A549 (cell line): ENCODE data around the gene TRAPPC12. TPM values are rescaled to one million over a fixed set of nuclear protein-coding genes. Genes with fewer than 3 reads are reported as not detected.
"Not testable (repeated sequence)": the region's sequence is repeated elsewhere in the genome, so short reads cannot be mapped to it uniquely, and the experiment has no call there.

Experiments
- ATAC-seq, 2 experiments: fragments of 200-7000 bp in 1 of 2; fragments of >200 bp in 1 of 2; cut with Nextera tagmentation in 1 of 2; cut with Tn5 transposase in 1 of 2; 3 replicates each; pipeline versions ENCODE4 v1.8.0 to v1.9.1; 2018 to 2020; ENCODE audit warnings: mild to moderate bottlenecking in 1 of 2, moderate library complexity in 1 of 2
- CTCF ChIA-PET: fragments of 300-600 bp; sonication (Branson Sonifier 250); formaldehyde crosslinking; extraction: SDS; loops from one replicate; lab custom pipeline; 2021; ENCODE audit warnings: antibody characterized with exemption, inconsistent platforms; lab: Yijun Ruan, JAX
- POLR2A ChIA-PET: fragments of 350-600 bp; formaldehyde crosslinking; extraction: SDS; loops from one replicate; lab custom pipeline; 2021; ENCODE audit warnings: antibody characterized with exemption, inconsistent platforms; lab: Yijun Ruan, JAX
- DNase-seq, 2 experiments: peaks; one replicate each; pipeline versions ENCODE4 v3.0.0 to v3.0.0-alpha.2; 2011 to 2016; ENCODE audit warnings: low read depth in 1 of 2, low spot score in 1 of 2
- FAIRE-seq: peaks from 2 replicates; lab custom pipeline; 2011; peaks lifted over from hg19 to GRCh38; lab: Jason Lieb, UNC
- H3K27ac ChIP-seq, 2 experiments: fragments of >200 bp; sonication (Bioruptor Twin); formaldehyde crosslinking; 3 replicates each; pipeline ENCODE4 v1.5.1; 2016 to 2017
- H3K4me1 ChIP-seq: fragments of >200 bp; sonication (Bioruptor Twin); formaldehyde crosslinking; 3 replicates; pipeline ENCODE4 v1.6.1; 2016
- H3K4me2 ChIP-seq: fragments of >200 bp; sonication (Bioruptor Twin); formaldehyde crosslinking; 3 replicates; pipeline ENCODE4 v1.6.1; 2016
- H3K4me3 ChIP-seq: fragments of >200 bp; sonication (Bioruptor Twin); formaldehyde crosslinking; 3 replicates; pipeline ENCODE4 v1.5.1; 2016
- H3K9me3 ChIP-seq: fragments of >200 bp; sonication (Bioruptor Twin); formaldehyde crosslinking; 3 replicates; pipeline ENCODE4 v1.6.1; 2016
- BHLHE40 ChIP-seq: IDR thresholded peaks from 2 replicates; pipeline ENCODE4 v1.6.1; 2012; ENCODE audit warnings: low read depth, low read length, inconsistent platforms
- CHD2 ChIP-seq: fragments of 150-350 bp; IDR thresholded peaks from 2 replicates; pipeline ENCODE4 v1.6.1; 2014; ENCODE audit warnings: low read length; ENCODE audit not compliant: partially characterized antibody
- EHF ChIP-seq: fragments of 250-450 bp; sonication (Bioruptor Pico); IDR thresholded peaks from 2 replicates; pipeline ENCODE4 v1.5.0; 2020; ENCODE audit warnings: mild to moderate bottlenecking
- ELK1 ChIP-seq: fragments of 150-350 bp; IDR thresholded peaks from 2 replicates; pipeline ENCODE4 v1.6.1; 2014; ENCODE audit warnings: low read depth, mild to moderate bottlenecking, low read length
- FOXS1 ChIP-seq: fragments of 250-450 bp; sonication (Bioruptor Pico); IDR thresholded peaks from 2 replicates; pipeline ENCODE4 v1.5.0; 2020; ENCODE audit warnings: mild to moderate bottlenecking, moderate library complexity
- HDAC2 ChIP-seq: fragments of 200-600 bp; sonication (generic); IDR thresholded peaks from 2 replicates; pipeline ENCODE4 v1.6.1; 2016
- HMGXB4 ChIP-seq: fragments of 250-450 bp; sonication (Bioruptor Pico); IDR thresholded peaks from 2 replicates; pipeline ENCODE4 v1.5.0; 2021; ENCODE audit warnings: mild to moderate bottlenecking, moderate library complexity, borderline replicate concordance
- HOXA7 ChIP-seq: fragments of 250-450 bp; sonication (Bioruptor Pico); IDR thresholded peaks from 2 replicates; pipeline ENCODE4 v1.5.0; 2020; ENCODE audit warnings: mild to moderate bottlenecking, moderate library complexity
- HOXB13 ChIP-seq: fragments of 250-450 bp; sonication (Bioruptor Pico); IDR thresholded peaks from 2 replicates; pipeline ENCODE4 v1.5.0; 2020; ENCODE audit warnings: low read depth, mild to moderate bottlenecking, moderate library complexity
- HOXB5 ChIP-seq: fragments of 250-450 bp; sonication (Bioruptor Pico); IDR thresholded peaks from 2 replicates; pipeline ENCODE4 v1.5.0; 2020; ENCODE audit warnings: mild to moderate bottlenecking, moderate library complexity
- MAX ChIP-seq: IDR thresholded peaks from 2 replicates; pipeline ENCODE4 v1.6.1; 2012
- NFE2L2 ChIP-seq: fragments of 150-350 bp; conservative IDR thresholded peaks from 2 replicates; pipeline ENCODE4 v1.6.1; 2014; ENCODE audit warnings: low read length
- RAD21 ChIP-seq, 2 experiments: fragments of >200 bp in 1 of 2; sonication (Bioruptor Twin) in 1 of 2; formaldehyde crosslinking in 1 of 2; IDR thresholded peaks in 1 of 2; conservative IDR thresholded peaks in 1 of 2; 2 replicates in 1 of 2; 3 replicates in 1 of 2; pipeline ENCODE4 v1.6.1; 2012 to 2018; ENCODE audit warnings: inconsistent platforms in 1 of 2
- RARB ChIP-seq: fragments of 250-450 bp; sonication (Bioruptor Pico); IDR thresholded peaks from 2 replicates; pipeline ENCODE4 v1.8.0; 2021; ENCODE audit warnings: mild to moderate bottlenecking, moderate library complexity
- RFX5 ChIP-seq: fragments of 450-650 bp; IDR thresholded peaks from 2 replicates; pipeline ENCODE4 v1.7.1; 2014; ENCODE audit warnings: antibody characterized with exemption, mild to moderate bottlenecking, moderate library complexity
- SMC3 ChIP-seq: fragments of >200 bp; sonication (Bioruptor Twin); formaldehyde crosslinking; IDR thresholded peaks from 3 replicates; pipeline ENCODE4 v1.6.1; 2018; ENCODE audit warnings: inconsistent platforms
- SREBF2 ChIP-seq: fragments of 450-650 bp; IDR thresholded peaks from 2 replicates; pipeline ENCODE4 v1.6.1; 2014; ENCODE audit warnings: mild to moderate bottlenecking, moderate library complexity
- TP53 ChIP-seq: fragments of 250-450 bp; sonication (Bioruptor Pico); IDR thresholded peaks from 2 replicates; pipeline ENCODE4 v1.5.0; 2021; ENCODE audit warnings: mild to moderate bottlenecking, moderate library complexity
- ZNF302 ChIP-seq: fragments of 250-450 bp; sonication (Bioruptor Pico); IDR thresholded peaks from 2 replicates; pipeline ENCODE4 v1.9.0; 2021; ENCODE audit warnings: inconsistent platforms, mild to moderate bottlenecking, moderate library complexity
- WGBS: methylation state at CpG from one replicate; pipeline ENCODE4 v1.1.6; 2017; ENCODE audit errors: missing lambda C conversion rate; 5-methylcytosine and 5-hydroxymethylcytosine counted together
- polyA plus RNA-seq, 4 experiments: library from polyadenylated mRNA; depleted of rRNA in 3 of 4; stranded (reverse); fragments of >200 nt; fragmentation: RNase III in 1 of 4; extraction: RNeasy Plus Mini Kit Qiagen cat#74134 plus additional on column Dnase treatment in 1 of 4; gene quantifications; 2 replicates in 3 of 4; 3 replicates in 1 of 4; pipeline ENCODE4 v1.2.3, GENCODE V29; 2011 to 2017
- TF ChIP-seq, protein P1 (sequence below): fragments of 450-650 bp; IDR thresholded peaks from 2 replicates; pipeline ENCODE4 v1.6.1; 2014; ENCODE audit warnings: antibody characterized with exemption
- TF ChIP-seq, protein P2 (sequence below): IDR thresholded peaks from 2 replicates; pipeline ENCODE4 v1.6.1; 2012; ENCODE audit warnings: low read depth, borderline replicate concordance

The TRAPPC12 gene
- polyA plus RNA-seq, 2 of the 4 experiments (the other 2 are of a cell fraction) = 42.3 to 55.0 TPM

- no peak for ATAC-seq
- no peak overlapping the region for H3K27ac ChIP-seq
- ChIA-PET POLR2A (no interaction called here), CTCF (no interaction called here)
- TF ChIP-seq MAX (no peak), HOXA7 (CRISPR knock-in tag) (no peak), EHF (CRISPR knock-in tag) (no peak), ELK1 (no peak), RAD21 (conservative IDR thresholded peaks at IDR 0.05 in 1 of 2, IDR thresholded peaks at IDR 0.05 in 1 of 2) (no peak), BHLHE40 (no peak), FOXS1 (CRISPR knock-in tag) (no peak), TP53 (CRISPR knock-in tag) (no peak), ZNF302 (CRISPR knock-in tag) (no peak)
- TF ChIP-seq, protein P1, sequence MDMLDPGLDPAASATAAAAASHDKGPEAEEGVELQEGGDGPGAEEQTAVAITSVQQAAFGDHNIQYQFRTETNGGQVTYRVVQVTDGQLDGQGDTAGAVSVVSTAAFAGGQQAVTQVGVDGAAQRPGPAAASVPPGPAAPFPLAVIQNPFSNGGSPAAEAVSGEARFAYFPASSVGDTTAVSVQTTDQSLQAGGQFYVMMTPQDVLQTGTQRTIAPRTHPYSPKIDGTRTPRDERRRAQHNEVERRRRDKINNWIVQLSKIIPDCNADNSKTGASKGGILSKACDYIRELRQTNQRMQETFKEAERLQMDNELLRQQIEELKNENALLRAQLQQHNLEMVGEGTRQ = no peak
- TF ChIP-seq, protein P2, sequence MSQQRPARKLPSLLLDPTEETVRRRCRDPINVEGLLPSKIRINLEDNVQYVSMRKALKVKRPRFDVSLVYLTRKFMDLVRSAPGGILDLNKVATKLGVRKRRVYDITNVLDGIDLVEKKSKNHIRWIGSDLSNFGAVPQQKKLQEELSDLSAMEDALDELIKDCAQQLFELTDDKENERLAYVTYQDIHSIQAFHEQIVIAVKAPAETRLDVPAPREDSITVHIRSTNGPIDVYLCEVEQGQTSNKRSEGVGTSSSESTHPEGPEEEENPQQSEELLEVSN = no peak
- no peak overlapping the region for H3K4me3 ChIP-seq
- 67% methylated on average over 2 of the region's 2 CpGs for WGBS
- H3K9me3 ChIP-seq = no peaks in the 10 kb centered on the region
- no peak for FAIRE-seq
- DNase-seq = no peak
- H3K4me1 ChIP-seq = no peaks in the 10 kb centered on the region
- no peak overlapping the region for H3K4me2 ChIP-seq
These were observed 132.6 kb downstream of the TRAPPC12 start for GRCh38 chr2:3512086-3512485.

- Histone ChIP-seq H3K4me1 (peaks cover 6% of the 10 kb centered on the region; the same call in 1 of the 3 replicates), H3K27ac (no peak overlapping the region)
- DNase-seq = no peak
- CTCF ChIA-PET = interaction anchor here (1.2 to 1.4 kb wide), 2 partner anchors 41 to 51 kb away, joined by 3 to 4 read pairs; no protein-coding TSS in a partner anchor
- FAIRE-seq = no peak
- TF ChIP-seq TP53 (CRISPR knock-in tag) (no peak), RARB (CRISPR knock-in tag) (no peak), SREBF2 (no peak), NFE2L2 (no peak), EHF (CRISPR knock-in tag) (no peak), RFX5 (no peak), HOXB13 (no peak), SMC3 (no peak), HMGXB4 (CRISPR knock-in tag) (no peak), HDAC2 (no peak), CHD2 (no peak), HOXB5 (CRISPR knock-in tag) (no peak)
- TF ChIP-seq, protein P1 = no peak
- TF ChIP-seq, all 56 proteins: peak for 0
- POLR2A ChIA-PET = no interaction called here
- Histone ChIP-seq H3K4me3 (no peak overlapping the region), H3K9me3 (no peaks in the 10 kb centered on the region), H3K4me2 (no peak overlapping the region)
- no peak for ATAC-seq
- WGBS = 88% methylated on average over 3 of the region's 3 CpGs
These were observed 133.7 kb downstream of the TRAPPC12 start for GRCh38 chr2:3513026-3513810.

- not testable (repeated sequence) for ATAC-seq
These were observed 135.9 kb downstream of the TRAPPC12 start for GRCh38 chr2:3515438-3515837.

More at GRCh38 chr2:3515438-3515837, 135.9 kb downstream of the TRAPPC12 start:
- POLR2A ChIA-PET, DNase-seq, FAIRE-seq, H3K4me2 ChIP-seq, H3K27ac ChIP-seq, H3K4me3 ChIP-seq, H3K9me3 ChIP-seq: not testable (repeated sequence)
- 90% methylated on average over 5 of the region's 5 CpGs for whole genome bisulfite sequencing
- peaks cover 12% of the 10 kb centered on the region for H3K4me1 ChIP-seq
- CTCF ChIA-PET = interaction anchor here (1.2 kb wide), 1 partner anchor 10 kb away, joined by 3 read pairs; no protein-coding TSS in a partner anchor
